ENCODE data around the gene SLC6A19. TPM values are rescaled to one million over a fixed set of nuclear protein-coding genes. Genes with fewer than 3 reads are reported as not detected.

The SLC6A19 gene
- total and polyA plus RNA-seq, 2 of the 13 experiments (the other 11 are each of a cell fraction or from before 2014, with no cell fraction given) = 0.02 TPM; not detected in 1

GRCh38 chr5:1212271-1212670, 10.9 kb downstream of the SLC6A19 start:
- no peaks in the 10 kb centered on the region for H3K4me1 ChIP-seq (ENCODE audit: insufficient read depth, low read length)
- CTCF ChIA-PET (ENCODE audit: low intra/inter-chr PET ratio, low total read pairs) = no interaction called here
- H3K27me3 ChIP-seq (ENCODE audit: control insufficient read depth in 1 of 2, insufficient read depth in 2 of 2, low read length in 2 of 2) = peaks cover 13 to 28% of the 10 kb centered on the region in 2 experiments; a peak in 4 of 5 replicates
- DNase-seq (ENCODE audit: low spot score) (no peak), FAIRE-seq (no peak), ATAC-seq (no peak)
- intact Hi-C loops (cut with micrococcal nuclease; ENCODE audit: unreplicated experiment) = no loop called here
- 56% methylated on average over 8 of the region's 20 CpGs for WGBS (ENCODE audit: low lambda C conversion rate)
- no peak overlapping the region for H3K4me2 ChIP-seq (ENCODE audit: low read depth, low read length)
- no peak overlapping the region for H3K4me3 ChIP-seq (replicated peaks in 1 of 3; ENCODE audit: insufficient read depth in 1 of 3, low read depth in 2 of 3, low read length in 3 of 3)
- in situ Hi-C loops (cut with HindIII; ENCODE audit: extremely low pct_ligation_motif_present, low pct_unique_long_range_greater_than_20kb) = no loop called here
- BruUV-seq (replicated peaks) = no TSS peak
- H3K9me3 ChIP-seq (ENCODE audit: low read length) = no peaks in the 10 kb centered on the region
- H3K36me3 ChIP-seq (replicated peaks in 1 of 2; ENCODE audit: control insufficient read depth in 1 of 2, insufficient read depth in 2 of 2, low read length in 2 of 2) = no peaks in the 10 kb centered on the region
- H3K27ac ChIP-seq (ENCODE audit: extremely low read length, insufficient read depth, low read length) = no peak overlapping the region
- no peaks in the 10 kb centered on the region for H4K20me1 ChIP-seq (ENCODE audit: insufficient read depth, low read length)
- H3K79me2 ChIP-seq (ENCODE audit: insufficient read depth, low read length) = no peaks in the 10 kb centered on the region
- H3K9ac ChIP-seq (ENCODE audit: insufficient read depth, low read depth, low read length) = no peak overlapping the region
- TF ChIP-seq, protein P1, sequence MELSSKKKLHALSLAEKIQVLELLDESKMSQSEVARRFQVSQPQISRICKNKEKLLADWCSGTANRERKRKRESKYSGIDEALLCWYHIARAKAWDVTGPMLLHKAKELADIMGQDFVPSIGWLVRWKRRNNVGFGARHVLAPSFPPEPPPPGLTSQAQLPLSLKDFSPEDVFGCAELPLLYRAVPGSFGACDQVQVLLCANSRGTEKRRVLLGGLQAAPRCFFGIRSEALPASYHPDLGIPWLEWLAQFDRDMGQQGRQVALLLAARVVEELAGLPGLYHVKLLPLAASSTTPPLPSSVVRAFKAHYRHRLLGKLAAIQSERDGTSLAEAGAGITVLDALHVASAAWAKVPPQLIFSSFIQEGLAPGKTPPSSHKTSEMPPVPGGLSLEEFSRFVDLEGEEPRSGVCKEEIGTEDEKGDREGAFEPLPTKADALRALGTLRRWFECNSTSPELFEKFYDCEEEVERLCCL (CRISPR knock-in tag; IDR thresholded peaks at IDR 0.05; ENCODE audit: borderline replicate concordance) = no peak
- TF ChIP-seq, protein P2, sequence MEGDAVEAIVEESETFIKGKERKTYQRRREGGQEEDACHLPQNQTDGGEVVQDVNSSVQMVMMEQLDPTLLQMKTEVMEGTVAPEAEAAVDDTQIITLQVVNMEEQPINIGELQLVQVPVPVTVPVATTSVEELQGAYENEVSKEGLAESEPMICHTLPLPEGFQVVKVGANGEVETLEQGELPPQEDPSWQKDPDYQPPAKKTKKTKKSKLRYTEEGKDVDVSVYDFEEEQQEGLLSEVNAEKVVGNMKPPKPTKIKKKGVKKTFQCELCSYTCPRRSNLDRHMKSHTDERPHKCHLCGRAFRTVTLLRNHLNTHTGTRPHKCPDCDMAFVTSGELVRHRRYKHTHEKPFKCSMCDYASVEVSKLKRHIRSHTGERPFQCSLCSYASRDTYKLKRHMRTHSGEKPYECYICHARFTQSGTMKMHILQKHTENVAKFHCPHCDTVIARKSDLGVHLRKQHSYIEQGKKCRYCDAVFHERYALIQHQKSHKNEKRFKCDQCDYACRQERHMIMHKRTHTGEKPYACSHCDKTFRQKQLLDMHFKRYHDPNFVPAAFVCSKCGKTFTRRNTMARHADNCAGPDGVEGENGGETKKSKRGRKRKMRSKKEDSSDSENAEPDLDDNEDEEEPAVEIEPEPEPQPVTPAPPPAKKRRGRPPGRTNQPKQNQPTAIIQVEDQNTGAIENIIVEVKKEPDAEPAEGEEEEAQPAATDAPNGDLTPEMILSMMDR (CRISPR knock-in tag; IDR thresholded peaks at IDR 0.05) = peak; percentile 30; the same call in 1 of the 2 replicates
- no peak overlapping the region for H2AFZ ChIP-seq (ENCODE audit: low read length)
- POLR2A ChIA-PET = no interaction called here

- Histone ChIP-seq H3K4me2 (ENCODE audit: low read depth, low read length) (no peak overlapping the region), H2AFZ (ENCODE audit: low read length) (no peak overlapping the region), H3K79me2 (ENCODE audit: insufficient read depth, low read length) (no peaks in the 10 kb centered on the region), H3K4me3 (replicated peaks in 1 of 3; ENCODE audit: insufficient read depth in 1 of 3, low read depth in 2 of 3, low read length in 3 of 3) (no peak overlapping the region), H3K36me3 (replicated peaks in 1 of 2; ENCODE audit: control insufficient read depth in 1 of 2, insufficient read depth in 2 of 2, low read length in 2 of 2) (no peaks in the 10 kb centered on the region), H4K20me1 (ENCODE audit: insufficient read depth, low read length) (no peaks in the 10 kb centered on the region), H3K27ac (ENCODE audit: extremely low read length, insufficient read depth, low read length) (no peak overlapping the region), H3K9ac (ENCODE audit: insufficient read depth, low read depth, low read length) (no peak overlapping the region), H3K4me1 (ENCODE audit: insufficient read depth, low read length) (no peaks in the 10 kb centered on the region), H3K9me3 (ENCODE audit: low read length) (no peaks in the 10 kb centered on the region), H3K27me3 (ENCODE audit: control insufficient read depth in 1 of 2, insufficient read depth in 2 of 2, low read length in 2 of 2) (peaks cover 13 to 26% of the 10 kb centered on the region in 2 experiments)
- WGBS (ENCODE audit: low lambda C conversion rate) = 55% methylated on average over 18 of the region's 18 CpGs
- no TSS peak for BruUV-seq (replicated peaks)
- in situ Hi-C loops (cut with HindIII; ENCODE audit: extremely low pct_ligation_motif_present, low pct_unique_long_range_greater_than_20kb) = no loop called here
- ATAC-seq (no peak), DNase-seq (ENCODE audit: low spot score) (no peak), FAIRE-seq (no peak)
- CTCF ChIA-PET (ENCODE audit: low intra/inter-chr PET ratio, low total read pairs) = no interaction called here
- intact Hi-C loops (cut with micrococcal nuclease; ENCODE audit: unreplicated experiment) = no loop called here
- POLR2A ChIA-PET = no interaction called here
- TF ChIP-seq TBX2 (CRISPR knock-in tag; IDR thresholded peaks at IDR 0.05; ENCODE audit: borderline replicate concordance) (no peak), TOPORS (CRISPR knock-in tag; IDR thresholded peaks at IDR 0.05) (no peak), GMEB1 (CRISPR knock-in tag; IDR thresholded peaks at IDR 0.05; ENCODE audit: borderline replicate concordance) (no peak), TP53 (CRISPR knock-in tag; conservative IDR thresholded peaks at IDR 0.05) (no peak), ZBTB7A (CRISPR knock-in tag; IDR thresholded peaks at IDR 0.05) (no peak), NCOA1 (CRISPR knock-in tag; IDR thresholded peaks at IDR 0.05) (no peak), ELF4 (CRISPR knock-in tag; IDR thresholded peaks at IDR 0.05; ENCODE audit: borderline replicate concordance) (no peak), HCFC1 (IDR thresholded peaks at IDR 0.05; ENCODE audit: low read depth, low read length) (no peak), ARID2 (CRISPR knock-in tag; IDR thresholded peaks at IDR 0.05; ENCODE audit: borderline replicate concordance) (no peak), NR2C2 (CRISPR knock-in tag; IDR thresholded peaks at IDR 0.05; ENCODE audit: borderline replicate concordance) (no peak)
- TF ChIP-seq, protein P3, sequence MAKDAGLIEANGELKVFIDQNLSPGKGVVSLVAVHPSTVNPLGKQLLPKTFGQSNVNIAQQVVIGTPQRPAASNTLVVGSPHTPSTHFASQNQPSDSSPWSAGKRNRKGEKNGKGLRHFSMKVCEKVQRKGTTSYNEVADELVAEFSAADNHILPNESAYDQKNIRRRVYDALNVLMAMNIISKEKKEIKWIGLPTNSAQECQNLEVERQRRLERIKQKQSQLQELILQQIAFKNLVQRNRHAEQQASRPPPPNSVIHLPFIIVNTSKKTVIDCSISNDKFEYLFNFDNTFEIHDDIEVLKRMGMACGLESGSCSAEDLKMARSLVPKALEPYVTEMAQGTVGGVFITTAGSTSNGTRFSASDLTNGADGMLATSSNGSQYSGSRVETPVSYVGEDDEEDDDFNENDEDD (CRISPR knock-in tag; IDR thresholded peaks at IDR 0.05; ENCODE audit: borderline replicate concordance) = no peak
Measured at GRCh38 chr5:1212881-1213280, 11.5 kb downstream of the SLC6A19 start.

Data from HepG2 (cell line).